Activated T-cell treated with anti-CD3 and anti-CD28 coated beads, Interleukin-2, amount 50 U/mL, for 4 hours (primary cell): ENCODE results near the gene CENATAC. TPM values are rescaled to one million over a fixed set of nuclear protein-coding genes. Genes with fewer than 3 reads are reported as not detected.
"Not testable (repeated sequence)": the region's sequence is repeated elsewhere in the genome, so short reads cannot be mapped to it uniquely, and the experiment has no call there.

Experiments
- ATAC-seq, 2 donors: fragments of 200-7000 bp; cut with Tn5 transposase; one replicate each; pipeline ENCODE4 v1.10.0; 2021
- DNase-seq: peaks from one replicate; pipeline ENCODE4 v3.0.0-alpha.2; 2020
- H3K27me3 Mint-ChIP-seq: one replicate; pipeline ENCODE4 v1.8.0; 2021; ENCODE audit warnings: low read depth, mixed read lengths
- H3K36me3 Mint-ChIP-seq: one replicate; pipeline ENCODE4 v1.8.0; 2022; ENCODE audit warnings: mixed read lengths; ENCODE audit not compliant: insufficient read depth
- H3K4me1 Mint-ChIP-seq: one replicate; pipeline ENCODE4 v1.8.0; 2021; ENCODE audit warnings: low read depth, mixed read lengths
- H3K4me3 Mint-ChIP-seq: one replicate; pipeline ENCODE4 v1.8.0; 2021; ENCODE audit warnings: mild to moderate bottlenecking, moderate library complexity, mixed read lengths
- H3K9me3 Mint-ChIP-seq: one replicate; pipeline ENCODE4 v1.8.0; 2021; ENCODE audit warnings: mixed read lengths
- total RNA-seq, 3 donors: library from RNA; stranded (reverse); gene quantifications; one replicate each; pipeline ENCODE4 v1.2.1, GENCODE V29; 2021

CENATAC gene
- total RNA-seq, 3 donors from 2014 or later: 23.6 to 33.1 (median 31.0) TPM

DNA sequence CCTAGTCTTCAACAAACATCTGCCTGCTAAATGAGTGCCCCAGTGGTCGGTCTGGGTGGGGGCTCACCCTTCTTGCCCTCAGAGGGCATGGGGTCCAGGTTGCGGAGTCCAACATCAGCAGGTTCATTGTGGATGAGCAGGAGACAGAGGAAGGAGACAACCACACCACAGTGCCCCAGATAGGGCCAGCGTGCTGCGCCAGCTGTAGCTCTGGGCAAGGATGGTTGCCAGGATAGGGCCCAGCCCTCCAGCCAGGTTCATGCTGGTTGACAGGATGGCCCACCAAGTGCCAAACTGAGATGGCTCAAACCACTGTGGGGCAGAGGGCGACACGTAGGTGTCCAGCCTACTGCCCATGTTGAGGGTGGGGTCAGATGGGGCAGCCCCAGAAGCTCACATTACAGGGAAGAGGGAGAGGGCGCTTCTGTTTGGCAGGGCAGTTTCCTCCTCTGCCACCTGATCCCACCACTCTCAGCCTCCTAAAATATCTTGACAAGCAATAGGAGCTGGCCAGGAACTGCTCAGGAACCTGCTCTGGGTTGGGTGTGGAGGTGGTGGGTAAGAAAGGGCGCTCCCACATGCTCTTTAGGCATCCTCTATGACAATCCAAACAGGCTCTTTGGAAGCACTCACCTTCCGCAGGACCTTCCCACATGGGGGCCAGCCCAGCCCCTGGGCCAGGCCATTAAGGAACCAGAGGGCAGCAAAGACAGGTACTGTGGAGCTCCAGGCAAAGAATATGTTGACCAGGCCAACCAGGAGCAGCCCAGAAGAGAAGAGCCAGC lies 29.8 kb downstream of the CENATAC start:
- Mint-ChIP-seq H3K9me3 (no peaks in the 10 kb centered on the region), H3K4me3 (no peak overlapping the region), H3K36me3 (peaks cover 19% of the 10 kb centered on the region), H3K4me1 (peaks cover 34% of the 10 kb centered on the region), H3K27me3 (no peaks in the 10 kb centered on the region)
- ATAC-seq (no peak), DNase-seq (no peak)

- Mint-ChIP-seq H3K9me3 (no peaks in the 10 kb centered on the region), H3K27me3 (no peaks in the 10 kb centered on the region), H3K36me3 (peaks cover 15% of the 10 kb centered on the region), H3K4me1 (peaks cover 30% of the 10 kb centered on the region), H3K4me3 (no peak overlapping the region)
- DNase-seq (no peak), ATAC-seq (no peak)
These were observed 30.6 kb downstream of the CENATAC start for GRCh38 chr11:119028346-119029068.

GRCh38 chr11:119029069-119029339 lies 31.1 kb downstream of the CENATAC start:
- no peak overlapping the region for H3K4me3 Mint-ChIP-seq
- no peaks in the 10 kb centered on the region for H3K27me3 Mint-ChIP-seq
- DNase-seq: no peak

GRCh38 chr11:119029340-119030028 lies 31.5 kb downstream of the CENATAC start:
- Mint-ChIP-seq H3K9me3 (no peaks in the 10 kb centered on the region), H3K36me3 (peaks cover 10% of the 10 kb centered on the region)
- peak; percentile 60 to 66 for ATAC-seq

More at GRCh38 chr11:119029069-119029339, 31.1 kb downstream of the CENATAC start:
- no peak for ATAC-seq
- Mint-ChIP-seq H3K4me1 (peaks cover 26% of the 10 kb centered on the region), H3K36me3 (peaks cover 12% of the 10 kb centered on the region), H3K9me3 (no peaks in the 10 kb centered on the region)

DNA sequence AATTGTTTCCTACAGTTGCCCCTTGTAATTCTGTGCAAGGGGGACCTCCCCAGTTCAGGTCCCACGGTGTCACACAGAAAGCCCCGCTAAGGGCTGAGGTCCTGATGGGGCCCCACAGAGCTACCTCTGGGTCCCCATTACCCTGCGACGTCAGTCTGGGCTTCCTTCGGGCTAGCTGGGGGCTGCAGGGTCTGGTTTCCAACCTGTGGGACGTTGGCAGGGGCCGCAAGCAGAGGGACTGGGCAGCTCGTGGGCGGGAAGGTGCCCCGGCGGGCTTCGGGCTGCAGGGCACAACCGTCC lies 32.0 kb downstream of the CENATAC start:
- DNase-seq (no peak), ATAC-seq (no peak)
- no peaks in the 10 kb centered on the region for H3K27me3 Mint-ChIP-seq
- no peaks in the 10 kb centered on the region for H3K9me3 Mint-ChIP-seq
- peaks cover 20% of the 10 kb centered on the region for H3K4me1 Mint-ChIP-seq
- peaks cover 6% of the 10 kb centered on the region for H3K36me3 Mint-ChIP-seq
- H3K4me3 Mint-ChIP-seq: peak overlapping the region; percentile 69

More at GRCh38 chr11:119029340-119030028, 31.5 kb downstream of the CENATAC start:
- no peak for DNase-seq
- H3K4me3 Mint-ChIP-seq: peak overlapping the region; percentile 69
- peaks cover 23% of the 10 kb centered on the region for H3K4me1 Mint-ChIP-seq
- no peaks in the 10 kb centered on the region for H3K27me3 Mint-ChIP-seq

GRCh38 chr11:119030329-119031047 lies 32.5 kb downstream of the CENATAC start, which contains the start of gene SLC37A4:
TSS of gene SLC37A4 (minus strand) at chr11:119030877.
- peaks cover under 1% of the 10 kb centered on the region for H3K36me3 Mint-ChIP-seq
- H3K9me3 Mint-ChIP-seq: no peaks in the 10 kb centered on the region
- no peaks in the 10 kb centered on the region for H3K27me3 Mint-ChIP-seq
- DNase-seq (peak; percentile 100), ATAC-seq (peak; percentile 82 to 83)
- peak within 1 kb of the TSS; percentile 69 for H3K4me3 Mint-ChIP-seq
- H3K4me1 Mint-ChIP-seq: peaks cover 20% of the 10 kb centered on the region

GRCh38 chr11:119031912-119032280 lies 34.0 kb downstream of the CENATAC start:
- H3K4me3 Mint-ChIP-seq: no peak overlapping the region
- no peak for ATAC-seq
- no peak for DNase-seq
- H3K9me3 Mint-ChIP-seq: no peaks in the 10 kb centered on the region
- no peaks in the 10 kb centered on the region for H3K36me3 Mint-ChIP-seq
- H3K4me1 Mint-ChIP-seq: peaks cover 20% of the 10 kb centered on the region
- no peaks in the 10 kb centered on the region for H3K27me3 Mint-ChIP-seq

GRCh38 chr11:119033421-119033820 lies 35.5 kb downstream of the CENATAC start:
- DNase-seq, ATAC-seq, H3K27me3 Mint-ChIP-seq, H3K9me3 Mint-ChIP-seq, H3K4me3 Mint-ChIP-seq, H3K36me3 Mint-ChIP-seq: not testable (repeated sequence)
- peaks cover 19% of the 10 kb centered on the region for H3K4me1 Mint-ChIP-seq

DNA sequence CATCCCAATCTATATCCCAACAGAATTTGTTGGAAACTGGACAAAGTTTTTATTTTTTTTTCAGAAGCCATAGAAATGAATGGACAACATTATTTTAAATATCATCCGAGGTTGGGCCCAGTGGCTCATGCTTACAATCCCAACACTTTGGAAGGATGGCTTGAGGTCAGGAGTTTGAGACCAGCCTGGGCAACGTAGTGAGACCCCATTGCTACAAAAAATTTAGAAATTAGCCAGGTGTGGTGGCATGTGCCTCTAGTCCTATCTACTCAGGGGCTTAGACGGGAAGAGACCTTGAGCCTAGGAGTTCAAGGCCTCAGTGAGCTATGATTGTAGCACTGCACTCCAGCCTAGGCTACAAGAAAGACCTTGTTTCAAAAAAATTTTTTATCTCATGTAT lies 36.9 kb downstream of the CENATAC start:
- ATAC-seq: no peak
- H3K4me1 Mint-ChIP-seq: peaks cover 7% of the 10 kb centered on the region
- no peak overlapping the region for H3K4me3 Mint-ChIP-seq
- no peaks in the 10 kb centered on the region for H3K9me3 Mint-ChIP-seq
- no peak for DNase-seq
- no peaks in the 10 kb centered on the region for H3K27me3 Mint-ChIP-seq
- no peaks in the 10 kb centered on the region for H3K36me3 Mint-ChIP-seq

GRCh38 chr11:119038884-119039283 lies 40.9 kb downstream of the CENATAC start:
- Mint-ChIP-seq H3K4me3 (no peak overlapping the region), H3K4me1 (peaks cover 4% of the 10 kb centered on the region), H3K9me3 (no peaks in the 10 kb centered on the region), H3K27me3 (no peaks in the 10 kb centered on the region), H3K36me3 (no peaks in the 10 kb centered on the region)
- ATAC-seq (no peak), DNase-seq (no peak)

GRCh38 chr11:119039471-119039870 lies 41.5 kb downstream of the CENATAC start:
- H3K27me3 Mint-ChIP-seq, H3K9me3 Mint-ChIP-seq, DNase-seq, ATAC-seq, H3K36me3 Mint-ChIP-seq, H3K4me1 Mint-ChIP-seq, H3K4me3 Mint-ChIP-seq: not testable (repeated sequence)

- no peak overlapping the region for H3K4me3 Mint-ChIP-seq
- no peaks in the 10 kb centered on the region for H3K27me3 Mint-ChIP-seq
- H3K4me1 Mint-ChIP-seq: peaks cover 4% of the 10 kb centered on the region
- DNase-seq: no peak
- H3K9me3 Mint-ChIP-seq: no peaks in the 10 kb centered on the region
- peak; percentile 59 to 72 for ATAC-seq
- H3K36me3 Mint-ChIP-seq: peaks cover 16% of the 10 kb centered on the region
These were observed 44.0 kb downstream of the CENATAC start for GRCh38 chr11:119041821-119042514.

DNA sequence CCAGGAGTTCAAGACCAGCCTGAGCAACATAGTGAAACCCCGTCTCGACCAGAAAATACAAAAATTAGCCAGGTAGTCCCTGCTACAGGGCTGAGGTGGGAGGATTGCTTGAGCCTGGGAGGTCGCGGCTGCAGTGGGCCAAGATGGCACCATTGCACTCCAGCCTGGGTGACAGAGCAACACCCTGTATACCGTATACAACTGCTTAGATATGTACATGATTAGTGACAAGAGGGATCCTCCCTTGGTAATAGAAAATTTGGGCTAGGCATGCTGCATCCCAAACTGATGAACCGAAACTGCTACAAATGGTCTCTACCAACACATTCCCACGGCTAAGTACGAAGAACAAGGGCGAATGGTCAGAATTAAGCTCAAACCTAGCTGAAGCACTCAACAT lies 45.0 kb downstream of the CENATAC start:
- H3K27me3 Mint-ChIP-seq: no peaks in the 10 kb centered on the region
- no peak for DNase-seq
- ATAC-seq: no peak
- H3K9me3 Mint-ChIP-seq: no peaks in the 10 kb centered on the region
- H3K4me3 Mint-ChIP-seq: no peak overlapping the region
- peaks cover 4% of the 10 kb centered on the region for H3K4me1 Mint-ChIP-seq
- H3K36me3 Mint-ChIP-seq: peaks cover 20% of the 10 kb centered on the region

DNA sequence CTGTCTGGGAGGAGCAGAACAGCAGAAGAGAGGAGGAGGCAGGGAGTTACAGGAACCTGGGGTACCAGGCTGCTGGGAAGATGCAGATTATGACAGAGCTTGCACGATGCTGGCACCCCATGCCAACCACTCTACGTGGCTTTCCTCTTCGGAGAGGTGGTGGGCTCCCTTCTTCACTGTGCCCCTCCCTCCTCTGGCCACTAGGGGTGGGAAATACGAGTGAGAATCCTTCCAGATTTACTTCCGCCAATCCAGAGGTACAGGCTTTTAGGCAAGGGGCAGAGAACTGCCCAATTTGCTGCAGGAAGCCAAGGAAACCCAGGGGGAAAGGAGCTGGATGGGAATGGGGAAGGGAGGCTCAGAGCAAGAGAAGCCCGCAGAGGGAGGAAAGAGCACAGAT lies 46.8 kb downstream of the CENATAC start:
- peaks cover 34% of the 10 kb centered on the region for H3K36me3 Mint-ChIP-seq
- ATAC-seq (no peak), DNase-seq (no peak)
- no peak overlapping the region for H3K4me3 Mint-ChIP-seq
- no peaks in the 10 kb centered on the region for H3K27me3 Mint-ChIP-seq
- peaks cover 4% of the 10 kb centered on the region for H3K4me1 Mint-ChIP-seq
- no peaks in the 10 kb centered on the region for H3K9me3 Mint-ChIP-seq
